HepG2 (cell line): ENCODE measurements around the gene FAM83C. TPM values are rescaled to one million over a fixed set of nuclear protein-coding genes. Genes with fewer than 3 reads are reported as not detected.

ENCODE experiments used
- ASH2L ChIP-seq: fragments of 300-600, 200-600 bp; sonication (generic); IDR thresholded peaks from 2 replicates; pipeline ENCODE4 v1.7.0; 2017; ENCODE audit warnings: low read depth, mild to moderate bottlenecking, moderate library complexity, mixed read lengths, low read length; ENCODE audit not compliant: insufficient read length
- ATF7-NPFF ChIP-seq: sonication (generic); formaldehyde crosslinking; IDR thresholded peaks from 2 replicates; pipeline ENCODE4 v1.8.1; 2023; ENCODE audit warnings: mild to moderate bottlenecking, low read depth, missing genetic modification reagents, moderate library complexity
- CBX2 ChIP-seq, 2 experiments: fragments of 200-600 bp in 1 of 2; sonication (generic); formaldehyde crosslinking in 1 of 2; IDR thresholded peaks; 2 replicates each; pipeline versions ENCODE4 v1.7.0 to v1.8.1; 2018 to 2022; ENCODE audit warnings: low read depth in 2 of 2, low read length in 1 of 2, mild to moderate bottlenecking in 1 of 2, missing genetic modification reagents in 1 of 2
- CERS6 ChIP-seq: sonication (generic); formaldehyde crosslinking; IDR thresholded peaks from 2 replicates; pipeline ENCODE4 v1.5.0; 2020; ENCODE audit warnings: missing genetic modification reagents
- HMGA1 ChIP-seq: sonication (generic); formaldehyde crosslinking; conservative IDR thresholded peaks from 2 replicates; pipeline ENCODE4 v1.4.0; 2020; ENCODE audit warnings: missing genetic modification reagents
- HOXA3 ChIP-seq: sonication (generic); formaldehyde crosslinking; IDR thresholded peaks from 2 replicates; pipeline ENCODE4 v1.5.0; 2020; ENCODE audit warnings: missing genetic modification reagents
- ISX ChIP-seq: sonication (generic); formaldehyde crosslinking; conservative IDR thresholded peaks from 2 replicates; pipeline ENCODE4 v1.5.0; 2020; ENCODE audit warnings: missing genetic modification reagents
- NFYC ChIP-seq: IDR thresholded peaks from 2 replicates; pipeline ENCODE4 v1.6.1; 2016; ENCODE audit warnings: missing genetic modification reagents, missing compliant biosample characterization
- RARA ChIP-seq: IDR thresholded peaks from 2 replicates; pipeline ENCODE4 v1.6.1; 2016; ENCODE audit warnings: missing genetic modification reagents, missing compliant biosample characterization
- SETDB1 ChIP-seq: sonication (generic); formaldehyde crosslinking; IDR thresholded peaks from 2 replicates; pipeline ENCODE4 v1.5.1; 2020; ENCODE audit warnings: missing genetic modification reagents, mild to moderate bottlenecking, borderline replicate concordance
- SP140L ChIP-seq: sonication (generic); formaldehyde crosslinking; IDR thresholded peaks from 2 replicates; pipeline ENCODE4 v1.4.0; 2020; ENCODE audit warnings: missing genetic modification reagents, borderline replicate concordance
- STAT5B ChIP-seq: sonication (generic); formaldehyde crosslinking; IDR thresholded peaks from 2 replicates; pipeline ENCODE4 v1.4.0; 2020; ENCODE audit warnings: missing genetic modification reagents
- STAT6 ChIP-seq: sonication (generic); formaldehyde crosslinking; IDR thresholded peaks from 2 replicates; pipeline ENCODE4 v1.4.0; 2020; ENCODE audit warnings: missing genetic modification reagents, mild to moderate bottlenecking, borderline replicate concordance
- TBX3 ChIP-seq: fragments of 450-650 bp; IDR thresholded peaks from 2 replicates; pipeline ENCODE4 v1.6.1; 2017; ENCODE audit warnings: antibody characterized with exemption, mild to moderate bottlenecking, inconsistent platforms, borderline replicate concordance
- YEATS2 ChIP-seq: sonication (generic); formaldehyde crosslinking; IDR thresholded peaks from 2 replicates; pipeline ENCODE4 v1.4.0; 2020; ENCODE audit warnings: missing genetic modification reagents, borderline replicate concordance
- ZFP36L2 ChIP-seq: sonication (generic); formaldehyde crosslinking; IDR thresholded peaks from 2 replicates; pipeline ENCODE4 v1.4.0; 2020; ENCODE audit warnings: missing genetic modification reagents
- ZNF230 ChIP-seq: sonication (generic); formaldehyde crosslinking; IDR thresholded peaks from 2 replicates; pipeline ENCODE4 v1.4.0; 2020; ENCODE audit warnings: mild to moderate bottlenecking, missing genetic modification reagents
- ZNF609 ChIP-seq: sonication (generic); formaldehyde crosslinking; IDR thresholded peaks from 2 replicates; pipeline ENCODE4 v1.4.0; 2020; ENCODE audit warnings: mild to moderate bottlenecking, missing genetic modification reagents, borderline replicate concordance
- ZNF619 ChIP-seq: sonication (generic); formaldehyde crosslinking; IDR thresholded peaks from 2 replicates; pipeline ENCODE4 v1.4.0; 2020; ENCODE audit warnings: mild to moderate bottlenecking, missing genetic modification reagents
- ZNF773 ChIP-seq: sonication (generic); formaldehyde crosslinking; IDR thresholded peaks from 2 replicates; pipeline ENCODE4 v1.4.0; 2020; ENCODE audit warnings: missing genetic modification reagents, borderline replicate concordance
- ZSCAN21 ChIP-seq: sonication (generic); formaldehyde crosslinking; IDR thresholded peaks from 2 replicates; pipeline ENCODE4 v1.8.0; 2022; ENCODE audit warnings: mild to moderate bottlenecking, missing genetic modification reagents, moderate library complexity, borderline replicate concordance
- polyA plus RNA-seq, 8 experiments: library from polyadenylated mRNA; depleted of rRNA in 3 of 8; stranded (reverse) in 7 of 8; unstranded in 1 of 8; fragments of >200 nt; fragmentation: Illumina TruSeq in 4 of 8; extraction: Trizol in 4 of 8; gene quantifications; 2 replicates each; pipeline versions ENCODE4 v1.2.1 to v1.2.3, GENCODE V29; 2011 to 2016; ENCODE audit warnings: low read depth in 4 of 8, missing spikeins in 1 of 8, mixed read lengths in 1 of 8; ENCODE audit not compliant: insufficient read depth in 1 of 8
- total RNA-seq, 5 experiments: library from RNA; depleted of rRNA; stranded (reverse); fragments of >200 nt; fragmentation: Illumina TruSeq; extraction: Trizol; gene quantifications; 2 replicates each; pipeline ENCODE4 v1.2.3, GENCODE V29; 2016; ENCODE audit warnings: low read depth in 1 of 5

FAM83C gene
- total and polyA plus RNA-seq, 2 of the 13 experiments (the other 11 are each of a cell fraction or from before 2014, with no cell fraction given) = 0.04 TPM; not detected in 1

GRCh38 chr20:35287509-35288324, 4.5 kb downstream of the FAM83C start (continued):
- TF ChIP-seq YEATS2 (CRISPR knock-in tag) = no peak
- TF ChIP-seq ZNF609 (CRISPR knock-in tag) = no peak
- TF ChIP-seq CERS6 (CRISPR knock-in tag) = no peak
- TF ChIP-seq NFYC (CRISPR knock-in tag) = no peak
- no peak for TF ChIP-seq CBX2 (IDR thresholded peaks at IDR 0.05; ENCODE audit: low read depth, low read length)
- no peak for TF ChIP-seq CBX2 (CRISPR knock-in tag; IDR thresholded peaks at IDR 0.05; ENCODE audit: low read depth)
- TF ChIP-seq SETDB1 (CRISPR knock-in tag) = no peak
- no peak for TF ChIP-seq ZNF619
- no peak for TF ChIP-seq ISX (CRISPR knock-in tag)
- 0 out of 2 replicates have a peak, but pooled peaks have one; percentile 68 for TF ChIP-seq ZSCAN21 (CRISPR knock-in tag)
- no peak for TF ChIP-seq TBX3
- TF ChIP-seq ZFP36L2 = no peak
- no peak for TF ChIP-seq RARA
- TF ChIP-seq HMGA1 = no peak
- 0 out of 2 replicates have a peak, but pooled peaks have one; percentile 41 for TF ChIP-seq ZNF230 (CRISPR knock-in tag)
- TF ChIP-seq STAT6 (CRISPR knock-in tag) = no peak
- no peak for TF ChIP-seq ZNF773 (CRISPR knock-in tag)
- TF ChIP-seq ASH2L = no peak
- TF ChIP-seq SP140L (CRISPR knock-in tag) = no peak
- no peak for TF ChIP-seq STAT5B (CRISPR knock-in tag)
- TF ChIP-seq HOXA3 = no peak
- no peak for TF ChIP-seq ATF7-NPFF (CRISPR knock-in tag)
